IPS DF 19.7 (cell line): Measurements from ENCODE around the gene FOLR2.

Experiments
- DNase-seq: peaks from one replicate; pipeline ENCODE4 v3.0.0-alpha.2; 2013; ENCODE audit warnings: low read depth, low spot score

Gene FOLR2

DNA sequence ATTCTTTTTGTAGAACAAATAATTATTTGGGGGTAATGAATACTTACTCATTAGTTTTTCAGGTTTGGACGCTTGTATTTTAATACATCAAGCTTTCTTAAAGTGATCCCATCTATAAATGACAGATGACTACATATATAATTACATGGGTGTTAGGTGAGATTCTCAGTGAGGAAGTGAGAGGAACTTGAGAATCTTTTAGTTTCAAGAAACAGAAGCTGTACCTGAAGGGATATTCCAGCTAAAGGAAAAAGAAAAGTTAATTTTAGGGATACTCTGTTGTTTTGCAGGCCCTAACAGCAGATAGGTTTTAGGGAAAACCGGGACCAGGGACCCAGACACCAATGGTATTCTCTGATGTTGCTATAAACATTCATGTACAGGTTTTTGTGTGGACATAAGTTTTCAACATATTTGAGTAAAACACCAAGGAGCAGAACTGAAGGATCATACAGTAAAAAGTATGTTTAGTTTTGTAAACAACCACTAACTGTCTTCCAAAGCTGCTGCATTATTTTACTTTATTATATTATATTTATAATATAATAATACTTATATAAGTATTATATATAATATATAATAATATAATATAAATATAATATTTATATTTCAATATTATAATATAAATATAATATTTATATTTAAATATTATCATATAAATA, 51.5 kb downstream of the FOLR2 start:
- DNase-seq, result no peak
